Dedifferentiated amniotic fluid mesenchymal stem cell (primary cell): ENCODE results near the gene KEAP1.

Source experiments
- DNase-seq: peaks from one replicate; pipeline ENCODE4 v3.0.0-alpha.2; 2016; ENCODE audit errors: extremely low spot score

KEAP1 gene

GRCh38 chr19:10523135-10523636 lies 20.0 kb upstream of the KEAP1 start:
- DNase-seq = no peak

- DNase-seq = no peak
Measured at GRCh38 chr19:10521461-10522171, 18.5 kb upstream of the KEAP1 start.

- no peak for DNase-seq
Measured at GRCh38 chr19:10520652-10521318, 17.6 kb upstream of the KEAP1 start.

- DNase-seq = no peak
Measured at GRCh38 chr19:10519421-10519820, 16.3 kb upstream of the KEAP1 start.

- DNase-seq = no peak
Measured at GRCh38 chr19:10518444-10519361, 15.5 kb upstream of the KEAP1 start.

- DNase-seq = no peak
Measured at GRCh38 chr19:10517760-10518443, 14.7 kb upstream of the KEAP1 start.

GRCh38 chr19:10517361-10517759 lies 14.2 kb upstream of the KEAP1 start, which contains the start of gene S1PR5:
TSS of gene S1PR5 (minus strand) at chr19:10517447. CDS start at chr19:10515011, 2,436 bp downstream.
- DNase-seq = no peak

GRCh38 chr19:10516671-10517286 lies 13.6 kb upstream of the KEAP1 start:
- DNase-seq = no peak

GRCh38 chr19:10516064-10516385 lies 12.9 kb upstream of the KEAP1 start:
- no peak for DNase-seq

GRCh38 chr19:10514211-10515145 lies 11.3 kb upstream of the KEAP1 start:
- DNase-seq = no peak

- no peak for DNase-seq
Measured at GRCh38 chr19:10513223-10513622, 10.1 kb upstream of the KEAP1 start.

GRCh38 chr19:10510301-10510802 lies 7.2 kb upstream of the KEAP1 start:
- no peak for DNase-seq

- no peak for DNase-seq
Measured at GRCh38 chr19:10508707-10509106, 5.6 kb upstream of the KEAP1 start.

GRCh38 chr19:10508036-10508435 lies 4.9 kb upstream of the KEAP1 start:
- DNase-seq = no peak

GRCh38 chr19:10505583-10506229 lies 2.5 kb upstream of the KEAP1 start:
- DNase-seq = no peak

- peak; percentile 66 for DNase-seq
Measured at GRCh38 chr19:10502524-10503001, 593 bp downstream of the KEAP1 start.

- no peak for DNase-seq
Measured at GRCh38 chr19:10501971-10502523, 1.1 kb downstream of the KEAP1 start.

GRCh38 chr19:10500247-10500592 lies 2.9 kb downstream of the KEAP1 start:
- DNase-seq = no peak
